K562 (cell line): Measurements from ENCODE around the gene IRAK2. TPM values are rescaled to one million over a fixed set of nuclear protein-coding genes. Genes with fewer than 3 reads are reported as not detected.

Experiments used
- ATAC-seq: fragments of 200-7000 bp; cut with Tn5 transposase; 3 replicates; pipeline ENCODE4 v1.9.1; 2020; ENCODE audit warnings: moderate library complexity
- BruUV-seq: library from RNA; stranded (reverse); fragments of 400-500 nt; replicated peaks from 2 replicates; lab custom pipeline; 2021; lab: Mats Ljungman, UMichigan
- CTCF ChIA-PET: fragments of 300-600 bp; formaldehyde crosslinking; extraction: SDS; loops from one replicate; lab custom pipeline; 2021; ENCODE audit warnings: low intra/inter-chr PET ratio; lab: Yijun Ruan, JAX
- POLR2A ChIA-PET: fragments of 300-600, 350-650 bp; sonication (Branson Sonifier 250); formaldehyde crosslinking; extraction: SDS; loops from one replicate; lab custom pipeline; 2021; ENCODE audit warnings: antibody characterized with exemption, inconsistent platforms; lab: Yijun Ruan, JAX
- DNase-seq, 4 experiments: peaks; one replicate each; pipeline versions ENCODE4 v3.0.0 to v3.0.0-alpha.2; 2011 to 2018; ENCODE audit warnings: low spot score in 3 of 4, mixed read lengths in 3 of 4; ENCODE audit errors: extremely low read depth in 1 of 4
- FAIRE-seq: peaks from 2 replicates; lab custom pipeline; 2011; peaks lifted over from hg19 to GRCh38; lab: Jason Lieb, UNC
- H2AFZ ChIP-seq: 2 replicates; pipeline ENCODE4 v1.6.0; 2011; ENCODE audit warnings: low read depth, low read length, control low read depth, inconsistent platforms
- H3K27ac ChIP-seq: fragments of 200-600 bp; 3 replicates; pipeline ENCODE4 v1.8.0; 2011; ENCODE audit warnings: low read depth, mild to moderate bottlenecking, control low read depth, inconsistent platforms, low read length, moderate library complexity, mixed read lengths; ENCODE audit errors: extremely low read depth
- H3K27me3 ChIP-seq, 2 experiments: fragments of 300-600 bp in 1 of 2; 2 replicates in 1 of 2; 3 replicates in 1 of 2; pipeline versions ENCODE4 v1.6.0 to v1.8.0; 2011; ENCODE audit warnings: inconsistent platforms in 2 of 2, low read length in 2 of 2, mild to moderate bottlenecking in 1 of 2, mixed read lengths in 1 of 2, moderate library complexity in 1 of 2; ENCODE audit not compliant: control insufficient read depth in 2 of 2, insufficient read depth in 2 of 2
- H3K36me3 ChIP-seq: fragments of 300-600 bp; 3 replicates; pipeline ENCODE4 v1.8.0; 2011; ENCODE audit warnings: mild to moderate bottlenecking, low read length, inconsistent platforms; ENCODE audit not compliant: control insufficient read depth, insufficient read depth
- H3K4me1 ChIP-seq, 2 experiments: fragments of 200-600 bp in 1 of 2; replicated peaks in 1 of 2; 2 replicates in 1 of 2; 3 replicates in 1 of 2; pipeline versions ENCODE4 v1.5.1 to v1.8.0; 2011; ENCODE audit warnings: inconsistent platforms in 2 of 2, low read length in 2 of 2, mild to moderate bottlenecking in 1 of 2, mixed read lengths in 1 of 2, moderate library complexity in 1 of 2; ENCODE audit not compliant: control insufficient read depth in 2 of 2, insufficient read depth in 2 of 2
- H3K4me2 ChIP-seq: 2 replicates; pipeline ENCODE4 v1.6.1; 2011; ENCODE audit warnings: low read length, control low read depth, inconsistent platforms, mixed read lengths; ENCODE audit not compliant: insufficient read depth
- H3K4me3 ChIP-seq: fragments of 200-600 bp; sonication (generic), shearing (Covaris generic); 2 replicates; pipeline ENCODE4 v1.5.1; 2016; ENCODE audit warnings: control low read depth, inconsistent platforms
- H3K79me2 ChIP-seq: fragments of 200-600 bp; 3 replicates; pipeline ENCODE4 v1.8.0; 2011; ENCODE audit warnings: low read length, inconsistent platforms; ENCODE audit not compliant: control insufficient read depth, insufficient read depth
- H3K9ac ChIP-seq, 2 experiments: 2 replicates each; pipeline versions ENCODE4 v1.6.0 to v1.6.1; 2011; ENCODE audit warnings: low read depth in 2 of 2, low read length in 2 of 2, control low read depth in 1 of 2, inconsistent platforms in 1 of 2, mild to moderate bottlenecking in 1 of 2, mixed read lengths in 1 of 2; ENCODE audit not compliant: insufficient read depth in 1 of 2
- H3K9me1 ChIP-seq: one replicate; pipeline ENCODE4 v1.6.0; 2011; ENCODE audit warnings: inconsistent platforms, mild to moderate bottlenecking, low read length, moderate library complexity; ENCODE audit not compliant: control insufficient read depth, insufficient read depth
- H3K9me3 ChIP-seq: replicated peaks from 2 replicates; pipeline ENCODE4 v1.5.1; 2011; ENCODE audit warnings: low read depth, low read length, inconsistent platforms; ENCODE audit not compliant: control insufficient read depth, insufficient read depth
- H4K20me1 ChIP-seq: replicated peaks from 2 replicates; pipeline ENCODE4 v1.6.1; 2011; ENCODE audit warnings: low read length, inconsistent platforms, mixed read lengths; ENCODE audit not compliant: control insufficient read depth, insufficient read depth
- ADNP ChIP-seq: fragments of 200-800 bp; sonication (Bioruptor generic); IDR thresholded peaks from 2 replicates; pipeline ENCODE4 v1.6.1; 2016; ENCODE audit warnings: missing genetic modification characterization, missing compliant biosample characterization
- CEBPB ChIP-seq: fragments of 450-650 bp; IDR thresholded peaks from 2 replicates; pipeline ENCODE4 v1.6.1; 2016; ENCODE audit warnings: missing genetic modification characterization, missing compliant biosample characterization
- ESRRA ChIP-seq: fragments of 450-650 bp; IDR thresholded peaks from 2 replicates; pipeline ENCODE4 v1.6.1; 2014; ENCODE audit warnings: low read depth, mild to moderate bottlenecking, moderate library complexity, borderline replicate concordance
- KLF10 ChIP-seq: fragments of 250-450 bp; sonication (Bioruptor Pico); IDR thresholded peaks from 2 replicates; pipeline ENCODE4 v1.6.1; 2021; ENCODE audit warnings: matching md5 sums
- WGBS: fragments of 100-300 bp; shearing (Covaris generic); methylation state at CpG from one replicate; pipeline ENCODE4 v1.1.6; 2016; ENCODE audit warnings: low coverage, mixed read lengths; ENCODE audit not compliant: insufficient coverage; ENCODE audit errors: missing lambda C conversion rate; 5-methylcytosine and 5-hydroxymethylcytosine counted together
- in situ Hi-C: fragments of 300-500 bp; cut with MboI; formaldehyde crosslinking; loops from 4 replicates; pipeline ENCODE4 v1.15.0; 2018; ENCODE audit warnings: inconsistent platforms, mixed read lengths
- intact Hi-C: fragments of 100-400 bp; cut with micrococcal nuclease; formaldehyde crosslinking; loops from 2 replicates; pipeline ENCODE4 v1.14.2; 2022
- polyA plus RNA-seq, 8 experiments: library from polyadenylated mRNA; depleted of rRNA in 4 of 8; stranded (reverse) in 5 of 8; unstranded in 3 of 8; fragments of >200 nt; fragmentation: Nextera tagmentation in 2 of 8; fragmentation: Illumina TruSeq in 1 of 8; extraction: Ambion mirVana in 2 of 8; extraction: Trizol in 1 of 8; gene quantifications; 2 replicates each; pipeline versions ENCODE4 v1.2.1 to v1.2.3, GENCODE V29; 2011 to 2014; ENCODE audit warnings: inconsistent platforms in 1 of 8, missing spikeins in 1 of 8
- total RNA-seq, 7 experiments: library from RNA; depleted of rRNA in 6 of 7; stranded (reverse); fragments of >200 nt in 6 of 7; fragmentation: Illumina TruSeq in 2 of 7; extraction: Trizol in 2 of 7; gene quantifications; 2 replicates each; pipeline versions ENCODE4 v1.2.1 to v1.2.3, GENCODE V29; 2011 to 2021; ENCODE audit warnings: low replicate concordance in 1 of 7
- TF ChIP-seq, protein P1 (sequence below): fragments of 450-650 bp; IDR thresholded peaks from 2 replicates; pipeline ENCODE4 v1.6.1; 2016
- TF ChIP-seq, protein P2 (sequence below), 3 experiments: IDR thresholded peaks in 2 of 3; conservative IDR thresholded peaks in 1 of 3; 2 replicates each; pipeline ENCODE4 v1.5.1; 2011 to 2012; ENCODE audit warnings: low read length in 3 of 3, mild to moderate bottlenecking in 3 of 3, control low read depth in 2 of 3, improper control_type of control experiment in 1 of 3, inconsistent platforms in 1 of 3, low read depth in 1 of 3, mixed read lengths in 1 of 3, moderate library complexity in 1 of 3; ENCODE audit not compliant: insufficient read depth in 2 of 3
- TF ChIP-seq, protein P3 (sequence below), 2 experiments: IDR thresholded peaks; 2 replicates each; pipeline ENCODE4 v1.6.1; 2011; ENCODE audit warnings: borderline replicate concordance in 1 of 2, control low read depth in 1 of 2, low read depth in 1 of 2, low read length in 1 of 2, mild to moderate bottlenecking in 1 of 2, mixed read lengths in 1 of 2, moderate library complexity in 1 of 2; ENCODE audit not compliant: insufficient read depth in 1 of 2, insufficient read length in 1 of 2, poor library complexity in 1 of 2, severe bottlenecking in 1 of 2; ENCODE audit errors: extremely low read depth in 1 of 2
- TF ChIP-seq, protein P4 (sequence below): fragments of 450-650 bp; IDR thresholded peaks from 2 replicates; pipeline ENCODE4 v1.6.1; 2018; ENCODE audit not compliant: partially characterized antibody

Gene IRAK2
- total and polyA plus RNA-seq, 9 of the 15 experiments (the other 6 are each of a cell fraction or from before 2014, with no cell fraction given), result 0.42 to 4.4 (median 2.7) TPM

DNA sequence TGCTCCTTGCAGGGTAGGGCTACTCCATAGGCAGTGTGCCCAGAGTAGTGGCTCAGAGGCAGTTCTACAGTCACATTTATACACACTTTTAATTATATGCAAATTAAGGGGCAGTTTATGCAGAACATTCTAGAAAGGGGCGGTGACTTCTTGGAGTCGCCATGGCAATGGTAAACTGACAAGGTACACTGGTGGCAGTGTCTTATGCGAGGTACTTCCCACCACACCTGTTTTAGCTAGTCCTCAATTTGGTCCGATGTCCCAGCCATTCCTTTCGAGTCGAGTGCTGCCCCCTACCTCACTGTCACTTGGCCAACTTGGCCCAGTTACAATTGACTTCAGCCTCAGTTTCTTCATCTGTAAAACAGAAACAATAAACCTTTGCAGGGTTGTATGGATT lies 3.8 kb upstream of the IRAK2 start (continued):
- TF ChIP-seq, protein P1, sequence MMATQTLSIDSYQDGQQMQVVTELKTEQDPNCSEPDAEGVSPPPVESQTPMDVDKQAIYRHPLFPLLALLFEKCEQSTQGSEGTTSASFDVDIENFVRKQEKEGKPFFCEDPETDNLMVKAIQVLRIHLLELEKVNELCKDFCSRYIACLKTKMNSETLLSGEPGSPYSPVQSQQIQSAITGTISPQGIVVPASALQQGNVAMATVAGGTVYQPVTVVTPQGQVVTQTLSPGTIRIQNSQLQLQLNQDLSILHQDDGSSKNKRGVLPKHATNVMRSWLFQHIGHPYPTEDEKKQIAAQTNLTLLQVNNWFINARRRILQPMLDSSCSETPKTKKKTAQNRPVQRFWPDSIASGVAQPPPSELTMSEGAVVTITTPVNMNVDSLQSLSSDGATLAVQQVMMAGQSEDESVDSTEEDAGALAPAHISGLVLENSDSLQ, result peak; percentile 59; the same call in 1 of the 2 replicates
- TF ChIP-seq CEBPB (tag), result no peak
- TF ChIP-seq, protein P2, sequence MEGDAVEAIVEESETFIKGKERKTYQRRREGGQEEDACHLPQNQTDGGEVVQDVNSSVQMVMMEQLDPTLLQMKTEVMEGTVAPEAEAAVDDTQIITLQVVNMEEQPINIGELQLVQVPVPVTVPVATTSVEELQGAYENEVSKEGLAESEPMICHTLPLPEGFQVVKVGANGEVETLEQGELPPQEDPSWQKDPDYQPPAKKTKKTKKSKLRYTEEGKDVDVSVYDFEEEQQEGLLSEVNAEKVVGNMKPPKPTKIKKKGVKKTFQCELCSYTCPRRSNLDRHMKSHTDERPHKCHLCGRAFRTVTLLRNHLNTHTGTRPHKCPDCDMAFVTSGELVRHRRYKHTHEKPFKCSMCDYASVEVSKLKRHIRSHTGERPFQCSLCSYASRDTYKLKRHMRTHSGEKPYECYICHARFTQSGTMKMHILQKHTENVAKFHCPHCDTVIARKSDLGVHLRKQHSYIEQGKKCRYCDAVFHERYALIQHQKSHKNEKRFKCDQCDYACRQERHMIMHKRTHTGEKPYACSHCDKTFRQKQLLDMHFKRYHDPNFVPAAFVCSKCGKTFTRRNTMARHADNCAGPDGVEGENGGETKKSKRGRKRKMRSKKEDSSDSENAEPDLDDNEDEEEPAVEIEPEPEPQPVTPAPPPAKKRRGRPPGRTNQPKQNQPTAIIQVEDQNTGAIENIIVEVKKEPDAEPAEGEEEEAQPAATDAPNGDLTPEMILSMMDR (IDR thresholded peaks at IDR 0.05 in 2 of 3, conservative IDR thresholded peaks at IDR 0.05 in 1 of 3; ENCODE audit: insufficient read depth in 2 of 3, low read depth in 1 of 3, low read length in 3 of 3), result peak in 2 of 3 experiments; percentile 33 to 36; a peak in 2 of 6 replicates
- no peak for TF ChIP-seq KLF10

DNA sequence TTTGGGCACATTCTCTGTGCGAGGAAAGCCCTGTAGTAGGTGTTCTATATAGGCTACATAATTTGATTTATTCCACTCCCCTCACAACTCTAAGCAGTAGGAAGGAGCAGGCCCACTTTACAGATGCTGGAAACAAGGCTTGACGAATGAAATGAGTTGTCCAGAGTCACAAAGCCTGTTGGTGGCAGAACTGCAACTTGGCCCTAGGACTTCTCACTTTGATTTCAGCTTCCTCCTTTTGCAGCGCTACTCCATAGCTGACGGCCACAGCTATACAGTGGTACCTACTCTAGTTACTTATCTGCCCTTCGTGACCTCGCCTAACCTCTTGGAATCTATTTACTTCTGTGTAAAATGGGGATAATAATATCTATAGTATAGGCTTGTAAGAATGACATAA lies 2.5 kb upstream of the IRAK2 start:
- no peak overlapping the region for H3K9ac ChIP-seq

More for the DNA sequence above, 2.5 kb upstream of the IRAK2 start:
- no TSS peak for BruUV-seq
- Histone ChIP-seq H2AFZ (no peak overlapping the region), H3K27me3 (no peaks in the 10 kb centered on the region), H3K27ac (no peak overlapping the region), H3K36me3 (no peaks in the 10 kb centered on the region), H3K9me3 (no peaks in the 10 kb centered on the region), H3K4me3 (no peak overlapping the region), H4K20me1 (no peaks in the 10 kb centered on the region), H3K4me2 (no peak overlapping the region), H3K4me1 (peaks cover 0 to 17% of the 10 kb centered on the region in 2 experiments; a peak in 3 of 5 replicates), H3K79me2 (no peaks in the 10 kb centered on the region), H3K9me1 (no peaks in the 10 kb centered on the region)
- DNase-seq, result no peak
- ChIA-PET POLR2A (interaction anchor here (1.2 to 2.3 kb wide), 3 partner anchors 10 to 21 kb away, joined by 6 to 10 read pairs (median 9); partner anchors contain the start of gene VHL), CTCF (no interaction called here)
- no peak for ATAC-seq
- in situ Hi-C loops, result no loop called here
- FAIRE-seq, result no peak
- intact Hi-C loops, result loop anchor here (5.0 kb wide), 2 partner anchors 135 to 160 kb away; partner anchors contain the start of genes FANCD2 and SEC13
- TF ChIP-seq ADNP (0 out of 2 replicates have a peak, but pooled peaks have one; percentile 27), ESRRA (peak; percentile 66; the same call in 1 of the 2 replicates)
- TF ChIP-seq, protein P3, sequence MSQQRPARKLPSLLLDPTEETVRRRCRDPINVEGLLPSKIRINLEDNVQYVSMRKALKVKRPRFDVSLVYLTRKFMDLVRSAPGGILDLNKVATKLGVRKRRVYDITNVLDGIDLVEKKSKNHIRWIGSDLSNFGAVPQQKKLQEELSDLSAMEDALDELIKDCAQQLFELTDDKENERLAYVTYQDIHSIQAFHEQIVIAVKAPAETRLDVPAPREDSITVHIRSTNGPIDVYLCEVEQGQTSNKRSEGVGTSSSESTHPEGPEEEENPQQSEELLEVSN (IDR thresholded peaks at IDR 0.05; ENCODE audit: borderline replicate concordance in 1 of 2, extremely low read depth in 1 of 2, insufficient read depth in 1 of 2, insufficient read length in 1 of 2, low read depth in 1 of 2, low read length in 1 of 2, poor library complexity in 1 of 2, severe bottlenecking in 1 of 2), result no peak
- TF ChIP-seq, protein P4, sequence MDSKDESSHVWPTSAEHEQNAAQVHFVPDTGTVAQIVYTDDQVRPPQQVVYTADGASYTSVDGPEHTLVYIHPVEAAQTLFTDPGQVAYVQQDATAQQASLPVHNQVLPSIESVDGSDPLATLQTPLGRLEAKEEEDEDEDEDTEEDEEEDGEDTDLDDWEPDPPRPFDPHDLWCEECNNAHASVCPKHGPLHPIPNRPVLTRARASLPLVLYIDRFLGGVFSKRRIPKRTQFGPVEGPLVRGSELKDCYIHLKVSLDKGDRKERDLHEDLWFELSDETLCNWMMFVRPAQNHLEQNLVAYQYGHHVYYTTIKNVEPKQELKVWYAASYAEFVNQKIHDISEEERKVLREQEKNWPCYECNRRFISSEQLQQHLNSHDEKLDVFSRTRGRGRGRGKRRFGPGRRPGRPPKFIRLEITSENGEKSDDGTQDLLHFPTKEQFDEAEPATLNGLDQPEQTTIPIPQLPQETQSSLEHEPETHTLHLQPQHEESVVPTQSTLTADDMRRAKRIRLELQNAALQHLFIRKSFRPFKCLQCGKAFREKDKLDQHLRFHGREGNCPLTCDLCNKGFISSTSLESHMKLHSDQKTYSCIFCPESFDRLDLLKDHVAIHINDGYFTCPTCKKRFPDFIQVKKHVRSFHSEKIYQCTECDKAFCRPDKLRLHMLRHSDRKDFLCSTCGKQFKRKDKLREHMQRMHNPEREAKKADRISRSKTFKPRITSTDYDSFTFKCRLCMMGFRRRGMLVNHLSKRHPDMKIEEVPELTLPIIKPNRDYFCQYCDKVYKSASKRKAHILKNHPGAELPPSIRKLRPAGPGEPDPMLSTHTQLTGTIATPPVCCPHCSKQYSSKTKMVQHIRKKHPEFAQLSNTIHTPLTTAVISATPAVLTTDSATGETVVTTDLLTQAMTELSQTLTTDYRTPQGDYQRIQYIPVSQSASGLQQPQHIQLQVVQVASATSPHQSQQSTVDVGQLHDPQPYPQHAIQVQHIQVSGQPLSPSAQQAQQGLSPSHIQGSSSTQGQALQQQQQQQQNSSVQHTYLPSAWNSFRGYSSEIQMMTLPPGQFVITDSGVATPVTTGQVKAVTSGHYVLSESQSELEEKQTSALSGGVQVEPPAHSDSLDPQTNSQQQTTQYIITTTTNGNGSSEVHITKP, result no peak
- WGBS, result 37% methylated on average over 6 of the region's 6 CpGs
